ENCODE results near the gene COL18A1. TPM values are rescaled to one million over a fixed set of nuclear protein-coding genes. Genes with fewer than 3 reads are reported as not detected.

The COL18A1 gene
- polyA plus RNA-seq, 1 donor (not counting 4 experiments of a cell fraction or from before 2014, with no cell fraction given), result 13.0 TPM

DNA sequence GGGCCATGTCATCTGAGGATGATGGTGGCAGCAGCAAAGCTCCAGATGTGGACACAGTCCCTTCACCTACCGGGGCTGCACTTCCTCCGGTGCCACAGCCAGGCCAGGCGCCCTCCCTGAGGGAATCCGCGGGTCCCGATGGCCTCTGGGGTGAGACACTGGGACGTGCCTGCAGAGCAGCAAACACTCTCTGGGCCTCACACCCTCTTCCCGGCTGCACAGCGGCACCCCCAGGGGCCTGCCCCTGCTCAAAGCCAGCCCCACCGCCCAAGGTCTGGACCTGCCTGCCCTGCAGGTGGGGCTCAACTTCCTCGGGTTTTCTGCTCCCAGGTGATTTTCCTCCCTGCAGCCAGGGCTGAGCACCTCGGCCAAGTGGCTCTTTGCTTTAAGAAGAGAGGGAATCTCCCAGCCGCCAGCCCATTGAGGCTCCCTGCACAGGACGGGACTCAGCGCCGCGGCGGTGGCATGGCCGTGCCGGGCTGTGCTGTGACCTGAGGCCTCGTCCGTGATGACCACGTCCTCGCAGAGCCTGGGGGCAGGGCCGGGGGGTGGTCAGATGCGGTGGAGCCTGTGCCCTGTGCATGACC lies 21.3 kb upstream of the COL18A1 start:
- no peak overlapping the region for H3K4me3 ChIP-seq (ENCODE audit: control insufficient read depth in 2 of 3, extremely low read depth in 1 of 3, insufficient read depth in 2 of 3, low read depth in 1 of 3, low read length in 3 of 3)
- dilution Hi-C loops (cut with MboI; ENCODE audit: extremely low pct_ligation_motif_present, low sequenced_read_pairs), result no loop called here
- no peak for TF ChIP-seq EZH2 (IDR thresholded peaks at IDR 0.05; ENCODE audit: low read length)
- TF ChIP-seq, protein P1, sequence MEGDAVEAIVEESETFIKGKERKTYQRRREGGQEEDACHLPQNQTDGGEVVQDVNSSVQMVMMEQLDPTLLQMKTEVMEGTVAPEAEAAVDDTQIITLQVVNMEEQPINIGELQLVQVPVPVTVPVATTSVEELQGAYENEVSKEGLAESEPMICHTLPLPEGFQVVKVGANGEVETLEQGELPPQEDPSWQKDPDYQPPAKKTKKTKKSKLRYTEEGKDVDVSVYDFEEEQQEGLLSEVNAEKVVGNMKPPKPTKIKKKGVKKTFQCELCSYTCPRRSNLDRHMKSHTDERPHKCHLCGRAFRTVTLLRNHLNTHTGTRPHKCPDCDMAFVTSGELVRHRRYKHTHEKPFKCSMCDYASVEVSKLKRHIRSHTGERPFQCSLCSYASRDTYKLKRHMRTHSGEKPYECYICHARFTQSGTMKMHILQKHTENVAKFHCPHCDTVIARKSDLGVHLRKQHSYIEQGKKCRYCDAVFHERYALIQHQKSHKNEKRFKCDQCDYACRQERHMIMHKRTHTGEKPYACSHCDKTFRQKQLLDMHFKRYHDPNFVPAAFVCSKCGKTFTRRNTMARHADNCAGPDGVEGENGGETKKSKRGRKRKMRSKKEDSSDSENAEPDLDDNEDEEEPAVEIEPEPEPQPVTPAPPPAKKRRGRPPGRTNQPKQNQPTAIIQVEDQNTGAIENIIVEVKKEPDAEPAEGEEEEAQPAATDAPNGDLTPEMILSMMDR (optimal IDR thresholded peaks at IDR 0.05 in 1 of 3, IDR thresholded peaks at IDR 0.05 in 1 of 3, conservative IDR thresholded peaks at IDR 0.05 in 1 of 3; ENCODE audit: extremely low read depth in 1 of 3, insufficient read depth in 2 of 3, low read length in 3 of 3), result no peak
- H3K27me3 ChIP-seq (ENCODE audit: control insufficient read depth, extremely low read depth, insufficient read depth, low read length), result peaks cover 62% of the 10 kb centered on the region
- no peak for FAIRE-seq
- no peak overlapping the region for H3K4me2 ChIP-seq (ENCODE audit: control insufficient read depth, extremely low read depth, insufficient read depth, low read depth, low read length)
- H3K79me2 ChIP-seq (ENCODE audit: control insufficient read depth, insufficient read depth, low read length), result no peaks in the 10 kb centered on the region
- H3K9me1 ChIP-seq (ENCODE audit: control insufficient read depth, extremely low read depth, insufficient read depth, low read length), result no peaks in the 10 kb centered on the region
- H3K9me3 ChIP-seq (ENCODE audit: control insufficient read depth, low read depth, low read length), result no peaks in the 10 kb centered on the region
- H2AFZ ChIP-seq (ENCODE audit: control insufficient read depth, low read length), result no peak overlapping the region
- H3K9ac ChIP-seq (ENCODE audit: control insufficient read depth, extremely low read depth, insufficient read depth, low read length), result no peak overlapping the region
- H4K20me1 ChIP-seq (ENCODE audit: control insufficient read depth, extremely low read depth, insufficient read depth, low read length), result peaks cover 3% of the 10 kb centered on the region
- no peak overlapping the region for H3K27ac ChIP-seq (ENCODE audit: control insufficient read depth, insufficient read depth, low read length)
- DNase-seq (ENCODE audit: low read depth, low spot score), result no peak
- no peaks in the 10 kb centered on the region for H3K36me3 ChIP-seq (ENCODE audit: control insufficient read depth in 2 of 2, extremely low read depth in 1 of 2, insufficient read depth in 2 of 2, low read length in 2 of 2)
- peaks cover 12% of the 10 kb centered on the region for H3K4me1 ChIP-seq (ENCODE audit: control insufficient read depth, extremely low read depth, insufficient read depth, low read length)

DNA sequence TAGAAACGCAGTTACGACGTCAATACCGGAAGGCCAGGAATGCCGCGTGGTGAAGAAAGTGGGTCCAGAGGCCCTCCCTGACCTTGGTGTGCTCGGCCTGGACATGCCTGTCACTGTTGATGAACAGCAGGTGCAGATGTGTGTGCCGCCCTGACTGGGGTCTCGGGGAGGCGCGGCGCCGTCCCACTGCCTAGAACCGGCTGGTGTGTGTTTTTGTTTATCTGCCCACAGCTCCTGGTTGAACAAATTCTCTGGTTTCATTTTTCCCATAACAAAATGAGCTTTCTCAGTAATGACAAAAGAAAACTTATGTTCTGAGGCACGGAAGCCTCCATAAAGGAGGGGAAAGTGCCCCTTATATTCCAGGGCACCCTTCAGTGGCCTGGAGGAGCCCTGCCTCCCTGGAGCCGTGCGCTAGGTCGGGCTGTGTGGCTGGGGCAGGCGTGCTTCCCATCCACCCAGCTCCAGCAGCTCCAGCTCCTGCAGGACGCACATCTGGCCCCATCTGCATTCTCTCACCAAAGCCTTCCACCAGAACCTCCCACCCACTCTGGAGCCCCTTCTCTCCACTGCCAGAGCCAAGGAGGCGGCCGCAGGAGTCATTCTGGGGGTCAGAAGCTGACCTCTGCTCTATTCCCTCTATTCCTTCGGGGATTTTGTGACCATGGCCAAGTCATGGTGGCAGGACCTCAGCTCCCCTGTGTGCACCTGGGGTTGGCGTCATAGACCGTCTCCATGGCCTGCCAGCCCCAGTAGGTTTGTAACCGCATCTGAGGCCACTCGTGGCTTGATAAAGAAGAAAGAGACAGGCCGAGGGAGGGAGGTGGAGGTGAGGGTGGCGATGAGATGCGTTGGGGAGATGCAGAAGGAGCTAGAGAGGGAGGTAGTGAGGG lies 20.1 kb upstream of the COL18A1 start:
- no peaks in the 10 kb centered on the region for H3K9me3 ChIP-seq (ENCODE audit: control insufficient read depth, low read depth, low read length)
- H3K9me1 ChIP-seq (ENCODE audit: control insufficient read depth, extremely low read depth, insufficient read depth, low read length), result no peaks in the 10 kb centered on the region
- H3K4me2 ChIP-seq (ENCODE audit: control insufficient read depth, extremely low read depth, insufficient read depth, low read depth, low read length), result no peak overlapping the region
- peaks cover 62% of the 10 kb centered on the region for H3K27me3 ChIP-seq (ENCODE audit: control insufficient read depth, extremely low read depth, insufficient read depth, low read length)
- no peak overlapping the region for H2AFZ ChIP-seq (ENCODE audit: control insufficient read depth, low read length)
- no peak overlapping the region for H3K9ac ChIP-seq (ENCODE audit: control insufficient read depth, extremely low read depth, insufficient read depth, low read length)
- H3K4me1 ChIP-seq (ENCODE audit: control insufficient read depth, extremely low read depth, insufficient read depth, low read length), result peaks cover 12% of the 10 kb centered on the region
- TF ChIP-seq EZH2 (IDR thresholded peaks at IDR 0.05; ENCODE audit: low read length), result no peak
- TF ChIP-seq, protein P1 (optimal IDR thresholded peaks at IDR 0.05 in 1 of 3, IDR thresholded peaks at IDR 0.05 in 1 of 3, conservative IDR thresholded peaks at IDR 0.05 in 1 of 3; ENCODE audit: extremely low read depth in 1 of 3, insufficient read depth in 2 of 3, low read length in 3 of 3), result no peak
- no peak overlapping the region for H3K27ac ChIP-seq (ENCODE audit: control insufficient read depth, insufficient read depth, low read length)
- H3K79me2 ChIP-seq (ENCODE audit: control insufficient read depth, insufficient read depth, low read length), result no peaks in the 10 kb centered on the region
- no peak overlapping the region for H3K4me3 ChIP-seq (ENCODE audit: control insufficient read depth in 2 of 3, extremely low read depth in 1 of 3, insufficient read depth in 2 of 3, low read depth in 1 of 3, low read length in 3 of 3)
- FAIRE-seq, result no peak
- H3K36me3 ChIP-seq (ENCODE audit: control insufficient read depth in 2 of 2, extremely low read depth in 1 of 2, insufficient read depth in 2 of 2, low read length in 2 of 2), result no peaks in the 10 kb centered on the region
- no peak for DNase-seq (ENCODE audit: low read depth, low spot score)
- dilution Hi-C loops (cut with MboI; ENCODE audit: extremely low pct_ligation_motif_present, low sequenced_read_pairs), result no loop called here
- H4K20me1 ChIP-seq (ENCODE audit: control insufficient read depth, extremely low read depth, insufficient read depth, low read length), result peaks cover 3% of the 10 kb centered on the region

All from keratinocyte (primary cell).